Neutrophil (primary cell): ENCODE measurements around the gene B3GNT3.

Experiments used
- H3K27ac ChIP-seq: fragments of 200-600 bp; sonication (generic); 2 replicates; pipeline ENCODE4 v1.5.1; 2016; ENCODE audit warnings: mild to moderate bottlenecking, moderate library complexity
- H3K27me3 ChIP-seq: fragments of 200-600 bp; sonication (generic); 2 replicates; pipeline ENCODE4 v1.6.0; 2016; ENCODE audit warnings: mild to moderate bottlenecking
- H3K36me3 ChIP-seq: fragments of 200-600 bp; sonication (generic); 2 replicates; pipeline ENCODE4 v1.5.1; 2017
- H3K4me1 ChIP-seq, 2 experiments: fragments of 200-600 bp in 1 of 2; sonication (generic) in 1 of 2; 1 replicate in 1 of 2; 2 replicates in 1 of 2; pipeline versions ENCODE4 v1.5.1 to v1.6.1; 2013 to 2016; ENCODE audit warnings: low read depth in 1 of 2, low read length in 1 of 2, mild to moderate bottlenecking in 1 of 2, moderate library complexity in 1 of 2; ENCODE audit not compliant: control insufficient read depth in 1 of 2, insufficient read depth in 1 of 2
- H3K4me3 ChIP-seq, 2 experiments: fragments of 200-600 bp in 1 of 2; sonication (generic) in 1 of 2; 1 replicate in 1 of 2; 2 replicates in 1 of 2; pipeline ENCODE4 v1.5.1; 2013 to 2016; ENCODE audit warnings: low read depth in 1 of 2, low read length in 1 of 2, mild to moderate bottlenecking in 1 of 2, moderate library complexity in 1 of 2
- H3K9me3 ChIP-seq: fragments of 200-600 bp; sonication (generic); 2 replicates; pipeline ENCODE4 v1.5.1; 2016
- CTCF ChIP-seq: fragments of 200-600 bp; sonication (generic); IDR thresholded peaks from 2 replicates; pipeline ENCODE4 v1.5.1; 2016; ENCODE audit warnings: antibody characterized with exemption

Gene B3GNT3

GRCh38 chr19:17843908-17844490, 49.1 kb downstream of the B3GNT3 start:
- H3K27ac ChIP-seq, result peak overlapping the region; percentile 8
- peaks cover 47 to 54% of the 10 kb centered on the region in 2 experiments for H3K4me1 ChIP-seq
- H3K4me3 ChIP-seq, result no peak overlapping the region
- H3K9me3 ChIP-seq, result no peaks in the 10 kb centered on the region
- TF ChIP-seq CTCF, result no peak
- H3K27me3 ChIP-seq, result no peaks in the 10 kb centered on the region
- peaks cover 51% of the 10 kb centered on the region for H3K36me3 ChIP-seq

- Histone ChIP-seq H3K27me3 (no peaks in the 10 kb centered on the region), H3K9me3 (no peaks in the 10 kb centered on the region), H3K4me1 (peaks cover 68 to 76% of the 10 kb centered on the region in 2 experiments), H3K4me3 (peak overlapping the region; percentile 64 to 92), H3K27ac (peak overlapping the region; percentile 94), H3K36me3 (peaks cover 31% of the 10 kb centered on the region)
- no peak for TF ChIP-seq CTCF
Observed at GRCh38 chr19:17846146-17846545, 51.2 kb downstream of the B3GNT3 start.

GRCh38 chr19:17847538-17848366, 52.8 kb downstream of the B3GNT3 start, which contains the start of gene JAK3:
Gene JAK3, minus strand, starts transcription at chr19:17847982. Its CDS starts 3,565 bp downstream, at chr19:17844417.
- Histone ChIP-seq H3K27ac (peak within 1 kb of the TSS; percentile 94), H3K4me1 (peaks cover 75 to 89% of the 10 kb centered on the region in 2 experiments), H3K9me3 (no peaks in the 10 kb centered on the region), H3K36me3 (peaks cover 15% of the 10 kb centered on the region), H3K27me3 (no peaks in the 10 kb centered on the region), H3K4me3 (peak within 1 kb of the TSS; percentile 64 to 92)
- no peak for TF ChIP-seq CTCF

GRCh38 chr19:17848595-17849292, 53.8 kb downstream of the B3GNT3 start:
- TF ChIP-seq CTCF, result no peak
- no peaks in the 10 kb centered on the region for H3K9me3 ChIP-seq
- peaks cover 71 to 82% of the 10 kb centered on the region in 2 experiments for H3K4me1 ChIP-seq
- no peaks in the 10 kb centered on the region for H3K27me3 ChIP-seq
- peaks cover 5% of the 10 kb centered on the region for H3K36me3 ChIP-seq
- peak overlapping the region; percentile 64 to 92 for H3K4me3 ChIP-seq
- peak overlapping the region; percentile 94 for H3K27ac ChIP-seq

GRCh38 chr19:17854061-17854460, 59.1 kb downstream of the B3GNT3 start:
- Histone ChIP-seq H3K9me3 (no peaks in the 10 kb centered on the region), H3K4me1 (peaks cover 37 to 42% of the 10 kb centered on the region in 2 experiments), H3K27ac (no peak overlapping the region), H3K36me3 (no peaks in the 10 kb centered on the region), H3K4me3 (no peak overlapping the region), H3K27me3 (no peaks in the 10 kb centered on the region)
- no peak for TF ChIP-seq CTCF
